ENCODE data around the gene RSPO4. TPM values are rescaled to one million over a fixed set of nuclear protein-coding genes. Genes with fewer than 3 reads are reported as not detected.

RSPO4 gene
- total RNA-seq, 1 donor from 2014 or later = 0.95 TPM

GRCh38 chr20:998231-998830 is 3.8 kb downstream of the RSPO4 start:
- no peak overlapping the region for H3K27ac Mint-ChIP-seq (ENCODE audit: unreplicated experiment)
- TF ChIP-seq CTCF (IDR thresholded peaks at IDR 0.05; ENCODE audit: unreplicated experiment) = no peak
- no peaks in the 10 kb centered on the region for H3K9me3 Mint-ChIP-seq (ENCODE audit: unreplicated experiment)
- peaks cover 8% of the 10 kb centered on the region for H3K4me1 Mint-ChIP-seq (ENCODE audit: unreplicated experiment)
- no peak overlapping the region for H3K4me3 Mint-ChIP-seq (ENCODE audit: unreplicated experiment)
- H3K27me3 Mint-ChIP-seq (ENCODE audit: unreplicated experiment) = peaks cover 12% of the 10 kb centered on the region
- no peaks in the 10 kb centered on the region for H3K36me3 Mint-ChIP-seq (ENCODE audit: low read depth, unreplicated experiment)
- DNase-seq (ENCODE audit: low spot score) = no peak

- H3K36me3 Mint-ChIP-seq (ENCODE audit: low read depth, unreplicated experiment) = no peaks in the 10 kb centered on the region
- no peak overlapping the region for H3K4me3 Mint-ChIP-seq (ENCODE audit: unreplicated experiment)
- no peak overlapping the region for H3K27ac Mint-ChIP-seq (ENCODE audit: unreplicated experiment)
Observed at GRCh38 chr20:997486-997885, 4.6 kb downstream of the RSPO4 start.

GRCh38 chr20:997016-997415 is 5.1 kb downstream of the RSPO4 start:
- Mint-ChIP-seq H3K27me3 (ENCODE audit: unreplicated experiment) (peaks cover 8% of the 10 kb centered on the region), H3K9me3 (ENCODE audit: unreplicated experiment) (no peaks in the 10 kb centered on the region), H3K36me3 (ENCODE audit: low read depth, unreplicated experiment) (no peaks in the 10 kb centered on the region), H3K4me3 (ENCODE audit: unreplicated experiment) (no peak overlapping the region), H3K27ac (ENCODE audit: unreplicated experiment) (no peak overlapping the region), H3K4me1 (ENCODE audit: unreplicated experiment) (no peaks in the 10 kb centered on the region)
- TF ChIP-seq CTCF (IDR thresholded peaks at IDR 0.05; ENCODE audit: unreplicated experiment) = no peak
- DNase-seq (ENCODE audit: low spot score) = no peak

More at GRCh38 chr20:997486-997885, 4.6 kb downstream of the RSPO4 start:
- TF ChIP-seq CTCF (IDR thresholded peaks at IDR 0.05; ENCODE audit: unreplicated experiment) = no peak
- H3K27me3 Mint-ChIP-seq (ENCODE audit: unreplicated experiment) = peaks cover 8% of the 10 kb centered on the region
- DNase-seq (ENCODE audit: low spot score) = no peak
- H3K4me1 Mint-ChIP-seq (ENCODE audit: unreplicated experiment) = peaks cover under 1% of the 10 kb centered on the region
- no peaks in the 10 kb centered on the region for H3K9me3 Mint-ChIP-seq (ENCODE audit: unreplicated experiment)

- no peaks in the 10 kb centered on the region for H3K27me3 Mint-ChIP-seq (ENCODE audit: unreplicated experiment)
- no peaks in the 10 kb centered on the region for H3K36me3 Mint-ChIP-seq (ENCODE audit: low read depth, unreplicated experiment)
- H3K4me3 Mint-ChIP-seq (ENCODE audit: unreplicated experiment) = no peak overlapping the region
- no peaks in the 10 kb centered on the region for H3K9me3 Mint-ChIP-seq (ENCODE audit: unreplicated experiment)
- H3K4me1 Mint-ChIP-seq (ENCODE audit: unreplicated experiment) = no peaks in the 10 kb centered on the region
- no peak for TF ChIP-seq CTCF (IDR thresholded peaks at IDR 0.05; ENCODE audit: unreplicated experiment)
- DNase-seq (ENCODE audit: low spot score) = no peak
- H3K27ac Mint-ChIP-seq (ENCODE audit: unreplicated experiment) = no peak overlapping the region
Observed at GRCh38 chr20:995170-995569, 6.9 kb downstream of the RSPO4 start.

- no peak overlapping the region for H3K4me3 Mint-ChIP-seq (ENCODE audit: unreplicated experiment)
- no peak for DNase-seq (ENCODE audit: low spot score)
- no peaks in the 10 kb centered on the region for H3K36me3 Mint-ChIP-seq (ENCODE audit: low read depth, unreplicated experiment)
- TF ChIP-seq CTCF (IDR thresholded peaks at IDR 0.05; ENCODE audit: unreplicated experiment) = no peak
- no peaks in the 10 kb centered on the region for H3K4me1 Mint-ChIP-seq (ENCODE audit: unreplicated experiment)
- no peak overlapping the region for H3K27ac Mint-ChIP-seq (ENCODE audit: unreplicated experiment)
- no peaks in the 10 kb centered on the region for H3K27me3 Mint-ChIP-seq (ENCODE audit: unreplicated experiment)
- H3K9me3 Mint-ChIP-seq (ENCODE audit: unreplicated experiment) = no peaks in the 10 kb centered on the region
Observed at GRCh38 chr20:992801-993535, 9.1 kb downstream of the RSPO4 start.
